Suprapubic skin (tissue), 4 donors: ENCODE measurements around the gene INSC.

Experiments
- EP300 ChIP-seq: sonication (generic); formaldehyde crosslinking; IDR thresholded peaks from one replicate; pipeline ENCODE4 v1.6.1; 2017; ENCODE audit warnings: antibody characterized with exemption
- POLR2A ChIP-seq, 2 donors: fragments of 450-650 bp; IDR thresholded peaks; one replicate each; pipeline ENCODE4 v1.6.1; 2017; ENCODE audit warnings: antibody characterized with exemption in 2 of 2, mild to moderate bottlenecking in 2 of 2, moderate library complexity in 2 of 2
- POLR2AphosphoS5 ChIP-seq, 3 donors: sonication (generic); formaldehyde crosslinking; IDR thresholded peaks; one replicate each; pipeline ENCODE4 v1.6.1; 2017; ENCODE audit warnings: antibody characterized with exemption in 3 of 3
- TF ChIP-seq, protein P1 (sequence below), 2 donors: fragments of 200-600 bp in 1 of 2; fragments of 450-650 bp in 1 of 2; sonication (generic) in 1 of 2; IDR thresholded peaks; one replicate each; pipeline ENCODE4 v1.5.1; 2016 to 2019; ENCODE audit warnings: antibody characterized with exemption in 2 of 2, mild to moderate bottlenecking in 1 of 2, moderate library complexity in 1 of 2

DNA sequence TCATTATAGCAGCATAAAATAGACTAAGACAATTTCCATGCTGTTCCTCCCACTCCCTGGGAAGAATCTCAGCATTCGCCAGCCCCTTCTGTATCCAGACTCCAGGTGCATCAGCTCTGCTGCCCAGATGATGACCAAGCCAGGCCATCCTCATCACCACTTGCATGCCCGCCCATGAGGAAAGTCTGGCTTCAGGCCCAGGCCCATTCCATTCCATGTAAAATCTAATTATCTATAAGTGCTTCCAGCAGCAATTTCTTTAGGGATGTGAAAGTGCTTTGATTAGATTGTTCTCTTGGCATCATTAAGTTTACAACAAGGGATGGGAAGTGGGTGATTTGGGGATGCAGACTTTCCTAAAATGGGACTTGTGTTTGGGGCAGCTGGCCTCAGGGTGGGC is 100.3 kb downstream of the INSC start:
- TF ChIP-seq, protein P1, sequence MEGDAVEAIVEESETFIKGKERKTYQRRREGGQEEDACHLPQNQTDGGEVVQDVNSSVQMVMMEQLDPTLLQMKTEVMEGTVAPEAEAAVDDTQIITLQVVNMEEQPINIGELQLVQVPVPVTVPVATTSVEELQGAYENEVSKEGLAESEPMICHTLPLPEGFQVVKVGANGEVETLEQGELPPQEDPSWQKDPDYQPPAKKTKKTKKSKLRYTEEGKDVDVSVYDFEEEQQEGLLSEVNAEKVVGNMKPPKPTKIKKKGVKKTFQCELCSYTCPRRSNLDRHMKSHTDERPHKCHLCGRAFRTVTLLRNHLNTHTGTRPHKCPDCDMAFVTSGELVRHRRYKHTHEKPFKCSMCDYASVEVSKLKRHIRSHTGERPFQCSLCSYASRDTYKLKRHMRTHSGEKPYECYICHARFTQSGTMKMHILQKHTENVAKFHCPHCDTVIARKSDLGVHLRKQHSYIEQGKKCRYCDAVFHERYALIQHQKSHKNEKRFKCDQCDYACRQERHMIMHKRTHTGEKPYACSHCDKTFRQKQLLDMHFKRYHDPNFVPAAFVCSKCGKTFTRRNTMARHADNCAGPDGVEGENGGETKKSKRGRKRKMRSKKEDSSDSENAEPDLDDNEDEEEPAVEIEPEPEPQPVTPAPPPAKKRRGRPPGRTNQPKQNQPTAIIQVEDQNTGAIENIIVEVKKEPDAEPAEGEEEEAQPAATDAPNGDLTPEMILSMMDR (IDR thresholded peaks at IDR 0.05): no peak
- no peak for TF ChIP-seq POLR2A (IDR thresholded peaks at IDR 0.05)
- TF ChIP-seq POLR2AphosphoS5 (IDR thresholded peaks at IDR 0.05): no peak
- TF ChIP-seq EP300: no peak
